Measurements from ENCODE around the gene C1orf167. TPM values are rescaled to one million over a fixed set of nuclear protein-coding genes. Genes with fewer than 3 reads are reported as not detected.

C1orf167 gene
- total RNA-seq, 1 donor from 2014 or later, result 0.69 TPM

DNA sequence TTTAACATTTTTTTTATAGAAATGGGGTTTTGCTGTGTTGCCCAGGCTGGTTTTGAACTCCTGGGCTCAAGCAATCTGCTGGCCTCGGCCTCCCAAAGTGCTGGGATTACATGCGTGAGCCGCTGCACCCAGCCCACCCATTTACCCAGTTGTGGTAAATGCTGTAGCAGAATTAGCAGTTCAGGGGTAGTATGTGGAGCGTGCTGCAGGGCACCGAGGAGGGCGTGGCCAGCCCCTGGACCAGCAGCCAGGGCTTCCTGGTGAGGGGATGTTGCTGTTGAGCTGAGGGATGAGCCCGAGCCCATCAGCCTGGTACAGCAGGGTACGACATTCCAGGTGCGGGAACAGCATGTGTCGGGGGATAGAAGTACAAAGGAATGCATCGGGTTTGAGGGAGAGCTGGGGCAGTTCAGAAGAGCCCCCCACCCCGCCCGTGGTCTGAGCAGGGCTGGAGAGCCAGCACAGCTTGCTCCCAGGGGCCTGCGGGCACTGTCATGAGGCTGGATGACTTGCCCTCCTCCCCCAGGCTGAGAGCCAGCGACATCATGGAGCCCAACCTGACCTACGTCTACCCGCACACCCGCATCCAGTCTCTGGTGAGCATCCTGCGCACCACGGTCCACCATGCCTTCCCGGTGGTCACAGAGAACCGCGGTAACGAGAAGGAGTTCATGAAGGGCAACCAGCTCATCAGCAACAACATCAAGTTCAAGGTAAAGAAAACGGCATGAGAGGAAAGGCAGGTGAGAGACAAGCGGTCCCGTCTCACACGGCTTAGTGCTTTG lies 73.6 kb downstream of the C1orf167 start:
- DNase-seq, result no peak

DNA sequence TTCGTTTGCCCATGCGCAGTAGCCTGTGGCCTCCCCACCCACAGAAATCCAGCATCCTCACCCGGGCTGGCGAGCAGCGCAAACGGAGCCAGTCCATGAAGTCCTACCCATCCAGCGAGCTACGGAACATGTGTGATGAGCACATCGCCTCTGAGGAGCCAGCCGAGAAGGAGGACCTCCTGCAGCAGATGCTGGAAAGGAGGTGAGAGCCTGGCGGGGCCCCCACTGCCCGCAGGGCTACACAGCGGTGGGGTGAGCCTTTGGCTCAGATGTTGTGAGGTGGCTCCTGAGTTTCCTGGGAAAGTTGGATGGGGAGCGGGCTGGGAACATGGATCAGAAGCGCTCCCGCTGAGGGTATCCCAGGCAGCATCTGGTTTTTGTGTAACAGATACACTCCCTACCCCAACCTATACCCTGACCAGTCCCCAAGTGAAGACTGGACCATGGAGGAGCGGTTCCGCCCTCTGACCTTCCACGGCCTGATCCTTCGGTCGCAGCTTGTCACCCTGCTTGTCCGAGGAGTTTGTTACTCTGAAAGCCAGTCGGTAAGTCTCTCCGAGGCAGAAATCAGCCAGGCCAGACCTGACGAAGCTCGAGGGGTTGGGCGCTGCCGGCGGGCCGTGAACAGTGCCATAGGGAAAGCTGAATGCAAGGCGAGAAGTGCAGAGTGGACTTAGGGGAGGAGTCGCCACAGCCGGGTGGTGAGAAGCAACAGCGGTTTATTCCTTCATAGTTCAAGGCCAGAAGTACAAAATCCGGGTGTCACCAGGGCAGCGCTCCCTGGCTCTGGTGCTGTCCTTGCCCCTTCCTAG lies 75.2 kb downstream of the C1orf167 start:
- no peak for DNase-seq

DNA sequence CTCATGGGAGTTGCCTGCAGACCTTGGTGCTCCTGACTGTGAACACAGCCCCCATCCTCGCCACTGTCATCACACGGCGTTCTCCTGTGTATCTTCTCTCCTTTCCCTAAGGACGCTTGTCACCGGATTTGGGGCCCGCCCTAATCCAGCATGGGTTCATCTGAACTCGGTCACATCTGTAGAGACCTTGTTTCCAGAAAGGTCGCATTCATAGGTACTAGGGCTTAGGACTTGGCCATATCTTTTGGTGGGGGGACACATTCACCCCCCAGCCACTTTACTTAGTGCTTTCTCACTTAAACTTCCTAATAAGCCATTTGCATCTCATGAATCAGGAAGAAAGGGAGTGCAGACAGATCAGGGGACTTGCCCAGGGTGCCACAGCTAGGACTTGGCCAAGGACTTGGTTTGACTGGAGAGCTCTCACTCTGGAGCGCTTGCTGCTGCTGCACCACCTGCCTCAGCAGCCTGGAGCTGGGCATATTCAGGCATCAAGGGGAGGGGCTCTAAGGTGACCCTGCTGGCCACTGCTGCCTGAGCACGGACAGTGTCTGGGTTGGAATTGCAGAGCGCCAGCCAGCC lies 75.9 kb downstream of the C1orf167 start:
- no peak for DNase-seq

DNA sequence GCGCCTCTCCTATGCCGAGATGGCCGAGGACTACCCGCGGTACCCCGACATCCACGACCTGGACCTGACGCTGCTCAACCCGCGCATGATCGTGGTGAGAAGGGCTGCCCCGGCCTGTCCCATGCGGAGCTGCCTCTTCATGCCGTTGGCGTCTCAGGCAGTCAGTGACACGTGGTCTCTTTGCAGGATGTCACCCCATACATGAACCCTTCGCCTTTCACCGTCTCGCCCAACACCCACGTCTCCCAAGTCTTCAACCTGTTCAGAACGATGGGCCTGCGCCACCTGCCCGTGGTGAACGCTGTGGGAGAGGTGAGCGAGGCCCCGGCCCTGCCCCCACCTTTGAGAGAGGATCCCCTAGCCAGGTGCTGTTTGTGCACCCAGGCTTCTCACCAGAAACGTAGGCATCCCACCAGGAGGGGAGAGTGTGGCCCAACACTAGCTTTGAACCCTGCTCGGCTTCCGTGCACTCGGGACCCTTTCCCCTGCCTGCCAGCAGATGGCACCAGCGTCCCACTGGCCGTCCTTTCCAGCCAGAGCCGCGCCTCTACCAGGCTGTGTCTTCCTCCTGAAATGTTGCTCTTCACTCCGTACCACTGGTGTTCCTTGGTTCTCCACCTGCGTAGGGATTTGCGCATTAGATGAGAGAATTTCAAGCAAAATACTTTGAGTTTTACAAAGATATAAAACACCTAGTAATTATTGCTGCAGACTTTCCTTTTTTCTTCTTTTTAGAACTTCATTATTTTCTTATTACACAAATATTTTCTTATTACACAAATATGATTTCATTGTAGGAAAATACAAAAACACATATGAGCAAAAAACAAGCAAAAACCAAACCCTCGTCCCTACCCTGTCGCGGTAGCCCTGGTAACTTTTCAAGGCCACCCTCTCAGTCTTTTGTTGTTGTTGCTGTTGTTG lies 76.6 kb downstream of the C1orf167 start:
- DNase-seq, result peak; percentile 46

Other genes starting within 250 kb of the C1orf167 start
- gene FBXO2, start 107.8 kb upstream of the C1orf167 start, total RNA-seq, result 0.99 TPM
- gene FBXO44, start 107.3 kb upstream of the C1orf167 start, total RNA-seq, result 9.3 TPM
- 5.1 TPM for gene FBXO6, start 98.0 kb upstream of the C1orf167 start, total RNA-seq
- 21.6 TPM for gene MAD2L2, start 81.0 kb upstream of the C1orf167 start, total RNA-seq
- gene DRAXIN, start 70.5 kb upstream of the C1orf167 start, total RNA-seq, result 0.59 TPM
- gene AGTRAP, start 26.1 kb upstream of the C1orf167 start, total RNA-seq, result 15.7 TPM
- gene MTHFR, start 43.8 kb downstream of the C1orf167 start, total RNA-seq, result 22.5 TPM
- 9.4 TPM for gene CLCN6, start 44.0 kb downstream of the C1orf167 start, total RNA-seq
- 1.3 TPM for gene NPPA, start 85.6 kb downstream of the C1orf167 start, total RNA-seq
- not detected for gene NPPB, start 96.8 kb downstream of the C1orf167 start, total RNA-seq
- gene KIAA2013, start 164.2 kb downstream of the C1orf167 start, total RNA-seq, result 17.6 TPM
- 72.6 TPM for gene PLOD1, start 172.5 kb downstream of the C1orf167 start, total RNA-seq
- 30.7 TPM for gene MFN2, start 218.3 kb downstream of the C1orf167 start, total RNA-seq

Data from skin of body (tissue), 2 donors.